ENCODE data around the gene ARID5A. TPM values are rescaled to one million over a fixed set of nuclear protein-coding genes. Genes with fewer than 3 reads are reported as not detected.

Gene ARID5A
- total RNA-seq, 2 experiments from 2014 or later: 326 to 342 TPM

DNA sequence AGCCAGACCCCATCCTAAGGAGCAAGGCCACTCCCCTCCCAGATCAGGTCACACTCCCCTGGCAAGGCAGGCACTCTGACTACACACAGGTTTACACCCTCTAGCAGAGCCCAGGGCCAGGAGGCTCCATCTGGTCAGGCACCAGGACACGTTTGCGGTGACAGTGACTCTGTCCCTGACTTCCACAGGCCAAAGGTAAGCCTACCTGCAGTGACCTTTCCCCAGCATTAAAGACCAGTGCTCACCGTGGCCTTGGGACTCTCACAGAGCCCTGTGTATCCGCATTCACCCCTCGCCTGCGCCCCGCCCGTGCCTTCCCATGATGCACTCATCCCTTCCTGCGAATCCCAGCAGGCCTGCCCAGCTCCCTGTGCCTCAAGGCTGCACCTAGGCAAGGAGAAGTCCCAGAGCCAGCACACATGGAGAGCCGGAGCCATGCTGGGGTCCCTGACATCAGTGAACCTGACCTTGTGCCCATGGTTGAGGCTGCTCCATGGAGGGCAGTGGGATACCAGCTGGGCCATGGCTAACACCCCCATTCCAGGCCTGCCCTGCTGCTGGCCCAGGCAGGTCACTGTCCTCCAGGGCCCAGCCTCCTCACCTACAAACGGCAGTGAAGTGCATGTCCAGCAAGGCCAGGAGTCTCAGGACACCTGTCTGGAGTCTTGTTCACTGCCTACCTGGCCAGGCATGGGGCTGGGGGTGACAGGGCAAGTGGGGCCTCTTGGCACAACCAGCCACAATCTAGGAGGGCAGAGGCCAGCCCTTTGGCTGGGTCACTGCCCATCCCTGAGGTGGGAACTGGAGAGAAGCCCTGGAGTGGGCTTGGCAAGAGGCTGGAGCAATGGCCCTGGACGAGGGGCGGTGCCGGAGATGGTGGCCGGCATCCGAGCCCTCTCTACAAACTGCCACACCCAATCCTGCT is 34.4 kb upstream of the ARID5A start:
- Mint-ChIP-seq H3K4me1 (ENCODE audit: low read depth) (peaks cover 13% of the 10 kb centered on the region), H3K27me3 (peaks cover 10% of the 10 kb centered on the region), H3K36me3 (ENCODE audit: low read depth) (no peaks in the 10 kb centered on the region), H3K27ac (no peak overlapping the region), H3K9me3 (no peaks in the 10 kb centered on the region), H3K4me3 (no peak overlapping the region)
- Histone ChIP-seq H3K36me3 (ENCODE audit: insufficient read depth, low read length) (no peaks in the 10 kb centered on the region), H3K27ac (ENCODE audit: low read depth in 1 of 2, low read length in 2 of 2) (no peak overlapping the region), H3K9me3 (ENCODE audit: control insufficient read depth in 1 of 2, insufficient read depth in 1 of 2, low read length in 2 of 2) (no peaks in the 10 kb centered on the region), H3K4me1 (ENCODE audit: insufficient read depth, low read length) (peaks cover 17% of the 10 kb centered on the region), H3K4me3 (ENCODE audit: low read length) (no peak overlapping the region), H3K27me3 (ENCODE audit: control insufficient read depth in 1 of 2, insufficient read depth in 2 of 2, low read length in 2 of 2) (no peaks in the 10 kb centered on the region)
- intact Hi-C loops (cut with DNase I, micrococcal nuclease): loop anchor here in 1 of 2 experiments (10.0 kb wide), 1 partner anchor 477 kb away; no protein-coding TSS in a partner anchor
- ATAC-seq (ENCODE audit: poor library complexity) (no peak), DNase-seq (no peak)
- TF ChIP-seq, protein P1, sequence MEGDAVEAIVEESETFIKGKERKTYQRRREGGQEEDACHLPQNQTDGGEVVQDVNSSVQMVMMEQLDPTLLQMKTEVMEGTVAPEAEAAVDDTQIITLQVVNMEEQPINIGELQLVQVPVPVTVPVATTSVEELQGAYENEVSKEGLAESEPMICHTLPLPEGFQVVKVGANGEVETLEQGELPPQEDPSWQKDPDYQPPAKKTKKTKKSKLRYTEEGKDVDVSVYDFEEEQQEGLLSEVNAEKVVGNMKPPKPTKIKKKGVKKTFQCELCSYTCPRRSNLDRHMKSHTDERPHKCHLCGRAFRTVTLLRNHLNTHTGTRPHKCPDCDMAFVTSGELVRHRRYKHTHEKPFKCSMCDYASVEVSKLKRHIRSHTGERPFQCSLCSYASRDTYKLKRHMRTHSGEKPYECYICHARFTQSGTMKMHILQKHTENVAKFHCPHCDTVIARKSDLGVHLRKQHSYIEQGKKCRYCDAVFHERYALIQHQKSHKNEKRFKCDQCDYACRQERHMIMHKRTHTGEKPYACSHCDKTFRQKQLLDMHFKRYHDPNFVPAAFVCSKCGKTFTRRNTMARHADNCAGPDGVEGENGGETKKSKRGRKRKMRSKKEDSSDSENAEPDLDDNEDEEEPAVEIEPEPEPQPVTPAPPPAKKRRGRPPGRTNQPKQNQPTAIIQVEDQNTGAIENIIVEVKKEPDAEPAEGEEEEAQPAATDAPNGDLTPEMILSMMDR (IDR thresholded peaks at IDR 0.05): no peak
- ChIA-PET CTCF (no interaction called here), POLR2A (interaction anchor here (1.2 kb wide), 1 partner anchor 95 kb away, joined by 3 read pairs; no protein-coding TSS in a partner anchor)

DNA sequence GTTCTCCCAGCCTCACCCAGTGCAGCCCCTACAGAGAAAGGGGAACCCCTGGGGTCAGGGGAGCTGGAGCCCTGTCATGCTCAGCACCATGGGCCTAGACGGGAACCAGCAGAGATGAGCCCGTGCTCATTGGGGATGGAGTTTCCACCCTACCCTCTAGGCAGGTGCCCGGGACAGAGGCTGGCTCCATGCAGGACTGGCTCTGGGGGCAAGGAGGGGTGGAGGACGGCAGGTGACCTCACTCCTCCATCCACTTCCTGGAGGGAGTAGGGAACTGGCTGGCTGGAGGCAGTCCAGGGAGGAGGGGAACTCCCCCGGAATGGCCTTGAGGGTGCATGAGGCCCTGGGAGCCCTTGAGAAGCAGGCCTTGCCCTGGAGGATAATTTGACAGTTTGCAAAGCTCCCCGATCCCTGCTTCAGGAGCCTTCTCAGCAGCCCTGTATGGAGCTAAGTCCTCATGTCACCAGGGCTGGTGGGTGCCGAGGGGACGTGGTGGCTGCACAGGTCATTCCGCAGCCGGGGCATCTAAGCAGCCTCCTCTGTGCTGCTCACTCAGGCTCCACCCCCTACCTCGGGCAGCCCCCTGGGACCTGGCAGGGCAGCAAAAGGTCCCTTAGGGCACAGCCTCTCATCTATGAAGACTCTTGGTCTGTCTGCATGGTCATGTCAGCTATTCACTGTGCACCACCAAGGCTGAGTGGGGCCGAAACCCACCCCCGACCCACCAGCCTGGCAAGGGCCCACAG is 33.5 kb upstream of the ARID5A start:
- intact Hi-C loops (cut with DNase I, micrococcal nuclease): loop anchor here in 1 of 2 experiments (10.0 kb wide), 1 partner anchor 478 kb away; no protein-coding TSS in a partner anchor
- Histone ChIP-seq H3K4me3 (ENCODE audit: low read length) (no peak overlapping the region), H3K4me1 (ENCODE audit: insufficient read depth, low read length) (peaks cover 22% of the 10 kb centered on the region), H3K27ac (ENCODE audit: low read depth in 1 of 2, low read length in 2 of 2) (no peak overlapping the region), H3K9me3 (ENCODE audit: control insufficient read depth in 1 of 2, insufficient read depth in 1 of 2, low read length in 2 of 2) (no peaks in the 10 kb centered on the region), H3K27me3 (ENCODE audit: control insufficient read depth in 1 of 2, insufficient read depth in 2 of 2, low read length in 2 of 2) (no peaks in the 10 kb centered on the region), H3K36me3 (ENCODE audit: insufficient read depth, low read length) (no peaks in the 10 kb centered on the region)
- peaks cover 17% of the 10 kb centered on the region for H3K4me1 Mint-ChIP-seq (ENCODE audit: low read depth)
- POLR2A ChIA-PET: no interaction called here
- TF ChIP-seq, protein P1 (IDR thresholded peaks at IDR 0.05): no peak
- no peak for ATAC-seq (ENCODE audit: poor library complexity)
- H3K36me3 Mint-ChIP-seq (ENCODE audit: low read depth): no peaks in the 10 kb centered on the region
- H3K27me3 Mint-ChIP-seq: peaks cover 10% of the 10 kb centered on the region
- H3K27ac Mint-ChIP-seq: no peak overlapping the region
- no peak overlapping the region for H3K4me3 Mint-ChIP-seq
- no peaks in the 10 kb centered on the region for H3K9me3 Mint-ChIP-seq
- CTCF ChIA-PET: no interaction called here
- no peak for DNase-seq

DNA sequence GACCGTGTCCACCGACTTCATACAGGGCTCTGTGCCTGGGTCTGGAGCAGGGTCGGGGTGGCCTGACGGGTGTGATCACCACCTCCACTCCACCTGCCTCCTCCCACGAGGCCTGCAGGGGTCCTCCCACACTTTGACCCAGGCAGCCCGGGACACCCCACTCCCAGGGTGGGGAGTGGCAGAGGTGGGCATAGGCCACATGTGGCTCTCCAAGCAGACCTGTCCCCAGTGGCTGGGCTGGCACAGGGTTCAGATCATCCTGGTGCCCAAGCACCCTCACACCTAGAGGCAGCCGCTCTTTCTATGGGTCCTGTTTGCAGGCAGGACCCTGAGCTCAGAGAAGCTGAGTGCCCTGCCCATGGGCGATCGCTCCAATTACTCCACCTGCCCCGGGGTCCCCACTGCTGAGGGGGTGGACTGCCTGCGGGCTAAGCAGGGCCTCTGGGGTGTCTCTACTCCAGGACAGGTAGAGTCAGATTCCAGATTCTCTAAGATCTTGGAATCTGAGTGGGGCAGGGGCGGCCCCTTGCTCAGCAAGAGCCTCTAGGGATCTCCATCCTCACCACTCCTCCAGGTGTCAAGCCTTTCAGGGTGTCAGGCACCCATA is 32.8 kb upstream of the ARID5A start:
- Histone ChIP-seq H3K27me3 (ENCODE audit: control insufficient read depth in 1 of 2, insufficient read depth in 2 of 2, low read length in 2 of 2) (peaks cover 2 to 3% of the 10 kb centered on the region in 2 experiments), H3K27ac (ENCODE audit: low read depth in 1 of 2, low read length in 2 of 2) (no peak overlapping the region), H3K9me3 (ENCODE audit: control insufficient read depth in 1 of 2, insufficient read depth in 1 of 2, low read length in 2 of 2) (no peaks in the 10 kb centered on the region), H3K4me3 (ENCODE audit: low read length) (no peak overlapping the region), H3K36me3 (ENCODE audit: insufficient read depth, low read length) (no peaks in the 10 kb centered on the region), H3K4me1 (ENCODE audit: insufficient read depth, low read length) (peaks cover 29% of the 10 kb centered on the region)
- Mint-ChIP-seq H3K4me1 (ENCODE audit: low read depth) (peaks cover 23% of the 10 kb centered on the region), H3K4me3 (no peak overlapping the region), H3K36me3 (ENCODE audit: low read depth) (no peaks in the 10 kb centered on the region), H3K9me3 (no peaks in the 10 kb centered on the region), H3K27ac (no peak overlapping the region), H3K27me3 (peaks cover 10% of the 10 kb centered on the region)
- DNase-seq (no peak), ATAC-seq (ENCODE audit: poor library complexity) (no peak)
- POLR2A ChIA-PET: no interaction called here
- TF ChIP-seq, protein P1 (IDR thresholded peaks at IDR 0.05): no peak
- intact Hi-C loops (cut with DNase I, micrococcal nuclease): loop anchor here in 1 of 2 experiments (10.0 kb wide), 1 partner anchor 479 kb away; no protein-coding TSS in a partner anchor
- CTCF ChIA-PET: no interaction called here

All from CD4-positive, alpha-beta T cell (primary cell).